Body of pancreas (tissue), 4 donors: ENCODE results near the gene KLB.

Experiments used
- POLR2A ChIP-seq, 3 donors: fragments of 450-650 bp; IDR thresholded peaks; one replicate each; pipeline ENCODE4 v1.6.1; 2016; ENCODE audit warnings: antibody characterized with exemption in 3 of 3, mild to moderate bottlenecking in 2 of 3
- TF ChIP-seq, protein P1 (sequence below), 7 experiments: fragments of 450-650 bp in 4 of 7; fragments of 200-600 bp in 3 of 7; sonication (generic) in 3 of 7; IDR thresholded peaks; one replicate each; pipeline ENCODE4 v1.5.1; 2016 to 2019; ENCODE audit warnings: antibody characterized with exemption in 7 of 7

DNA sequence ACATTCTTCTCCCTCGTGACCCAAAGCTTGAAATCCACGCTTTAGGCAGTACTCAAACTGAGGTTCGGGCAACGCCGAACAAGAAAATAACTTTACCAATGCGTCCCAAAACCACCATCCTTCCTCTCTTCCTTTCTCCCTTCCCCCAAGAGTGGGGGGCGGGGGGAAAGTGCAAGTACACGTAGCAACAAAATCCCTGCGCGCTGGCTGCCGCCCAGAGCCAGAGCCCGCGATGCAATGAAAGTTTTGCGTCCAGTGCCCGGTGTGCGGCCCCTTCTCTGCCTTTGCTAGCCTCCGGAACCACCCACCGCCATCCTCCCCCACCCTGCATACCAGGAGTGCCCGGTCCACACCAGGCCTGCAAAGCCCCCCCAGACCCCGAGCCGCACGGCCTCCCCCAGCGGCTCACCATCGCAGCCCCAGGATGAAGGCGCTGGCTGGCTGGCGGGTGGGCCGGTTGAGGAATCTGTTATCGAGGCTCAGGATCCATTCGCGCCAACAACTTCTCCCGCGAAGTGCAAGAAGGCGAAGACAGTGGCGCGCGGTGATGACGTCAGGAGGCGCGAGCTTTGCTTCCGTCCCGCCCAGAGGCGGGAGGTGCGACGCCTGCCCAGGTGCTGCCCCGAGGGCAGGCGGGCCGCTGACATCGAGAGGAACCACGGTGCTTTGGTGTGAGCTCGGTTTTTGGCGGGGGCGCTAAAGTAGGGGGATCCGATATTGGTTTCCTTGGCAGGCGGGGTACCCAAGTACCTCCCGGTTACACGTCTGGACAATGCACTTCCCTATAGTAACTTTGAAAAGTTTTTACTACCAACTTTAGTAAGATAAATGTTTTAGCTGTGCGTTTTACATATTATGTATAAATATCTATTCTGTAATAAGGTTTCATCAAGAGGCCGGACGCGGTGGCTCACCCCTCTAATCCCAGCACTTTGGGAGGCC is 40.6 kb upstream of the KLB start, which contains the start of gene RFC1:
- TF ChIP-seq, protein P1, sequence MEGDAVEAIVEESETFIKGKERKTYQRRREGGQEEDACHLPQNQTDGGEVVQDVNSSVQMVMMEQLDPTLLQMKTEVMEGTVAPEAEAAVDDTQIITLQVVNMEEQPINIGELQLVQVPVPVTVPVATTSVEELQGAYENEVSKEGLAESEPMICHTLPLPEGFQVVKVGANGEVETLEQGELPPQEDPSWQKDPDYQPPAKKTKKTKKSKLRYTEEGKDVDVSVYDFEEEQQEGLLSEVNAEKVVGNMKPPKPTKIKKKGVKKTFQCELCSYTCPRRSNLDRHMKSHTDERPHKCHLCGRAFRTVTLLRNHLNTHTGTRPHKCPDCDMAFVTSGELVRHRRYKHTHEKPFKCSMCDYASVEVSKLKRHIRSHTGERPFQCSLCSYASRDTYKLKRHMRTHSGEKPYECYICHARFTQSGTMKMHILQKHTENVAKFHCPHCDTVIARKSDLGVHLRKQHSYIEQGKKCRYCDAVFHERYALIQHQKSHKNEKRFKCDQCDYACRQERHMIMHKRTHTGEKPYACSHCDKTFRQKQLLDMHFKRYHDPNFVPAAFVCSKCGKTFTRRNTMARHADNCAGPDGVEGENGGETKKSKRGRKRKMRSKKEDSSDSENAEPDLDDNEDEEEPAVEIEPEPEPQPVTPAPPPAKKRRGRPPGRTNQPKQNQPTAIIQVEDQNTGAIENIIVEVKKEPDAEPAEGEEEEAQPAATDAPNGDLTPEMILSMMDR (IDR thresholded peaks at IDR 0.05): peak in 1 of 7 experiments; percentile 12
- TF ChIP-seq POLR2A (IDR thresholded peaks at IDR 0.05): peak; percentile 52 to 81 (median 78)
